ENCODE data around the gene SLC25A19.
"Not testable (repeated sequence)": the region's sequence is repeated elsewhere in the genome, so short reads cannot be mapped to it uniquely, and the experiment has no call there.

The SLC25A19 gene

GRCh38 chr17:75301502-75302206 lies 12.4 kb upstream of the SLC25A19 start:
- Histone ChIP-seq H3K4me1 (ENCODE audit: control insufficient read depth, insufficient read depth, low read length, poor library complexity, severe bottlenecking) (no peaks in the 10 kb centered on the region), H3K27ac (ENCODE audit: low read depth, low read length, severe bottlenecking) (no peak overlapping the region), H3K36me3 (ENCODE audit: control insufficient read depth, insufficient read depth, low read length) (no peaks in the 10 kb centered on the region), H3K4me3 (ENCODE audit: extremely low read depth, insufficient read depth, low read length, poor library complexity, severe bottlenecking) (no peak overlapping the region), H3K9me3 (ENCODE audit: control insufficient read depth, low read length) (no peaks in the 10 kb centered on the region)
- 90 to 97% methylated on average over 11 to 16 of the region's 17 CpGs for WGBS, 2 experiments (ENCODE audit: insufficient coverage in 2 of 2)

- no peaks in the 10 kb centered on the region for H3K9me3 ChIP-seq (ENCODE audit: control insufficient read depth, low read length)
- no peaks in the 10 kb centered on the region for H3K4me1 ChIP-seq (ENCODE audit: control insufficient read depth, insufficient read depth, low read length, poor library complexity, severe bottlenecking)
- H3K36me3 ChIP-seq (ENCODE audit: control insufficient read depth, insufficient read depth, low read length): no peaks in the 10 kb centered on the region
- 89 to 96% methylated on average over 3 to 7 of the region's 9 CpGs for WGBS, 2 experiments (ENCODE audit: insufficient coverage in 2 of 2)
- H3K27ac ChIP-seq (ENCODE audit: low read depth, low read length, severe bottlenecking): no peak overlapping the region
- H3K4me3 ChIP-seq (ENCODE audit: extremely low read depth, insufficient read depth, low read length, poor library complexity, severe bottlenecking): no peak overlapping the region
Observed at GRCh38 chr17:75301049-75301448, 11.8 kb upstream of the SLC25A19 start.

DNA sequence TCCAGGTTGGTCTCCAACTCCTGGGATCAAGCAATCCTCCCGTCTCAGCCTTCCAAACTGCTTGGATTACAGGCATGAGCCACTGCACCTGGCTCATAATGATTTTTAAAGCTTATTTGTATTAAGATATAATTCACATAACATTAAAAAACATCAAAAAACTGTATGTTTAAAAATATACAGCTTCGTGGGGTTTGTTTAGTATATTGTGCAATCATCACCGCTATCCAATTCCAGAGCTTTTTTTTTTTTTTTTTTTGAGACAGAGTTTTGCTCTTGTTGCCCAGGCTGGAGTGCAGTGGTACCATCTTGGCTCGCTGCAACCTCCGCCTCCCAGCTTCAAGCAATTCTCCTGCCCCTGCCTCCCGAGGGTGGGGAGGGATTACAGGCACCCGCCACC lies 11.0 kb upstream of the SLC25A19 start:
- H3K4me3 ChIP-seq (ENCODE audit: extremely low read depth, insufficient read depth, low read length, poor library complexity, severe bottlenecking): no peak overlapping the region
- H3K27ac ChIP-seq (ENCODE audit: low read depth, low read length, severe bottlenecking): no peak overlapping the region
- no peaks in the 10 kb centered on the region for H3K36me3 ChIP-seq (ENCODE audit: control insufficient read depth, insufficient read depth, low read length)
- no peaks in the 10 kb centered on the region for H3K9me3 ChIP-seq (ENCODE audit: control insufficient read depth, low read length)
- 95% methylated on average over 4 of the region's 7 CpGs; no CpG with 5 or more reads in 1 of the 2 experiments for WGBS, 2 experiments (ENCODE audit: insufficient coverage in 2 of 2)
- H3K4me1 ChIP-seq (ENCODE audit: control insufficient read depth, insufficient read depth, low read length, poor library complexity, severe bottlenecking): no peaks in the 10 kb centered on the region

- no peaks in the 10 kb centered on the region for H3K36me3 ChIP-seq (ENCODE audit: control insufficient read depth, insufficient read depth, low read length)
- no peaks in the 10 kb centered on the region for H3K4me1 ChIP-seq (ENCODE audit: control insufficient read depth, insufficient read depth, low read length, poor library complexity, severe bottlenecking)
- H3K4me3 ChIP-seq (ENCODE audit: extremely low read depth, insufficient read depth, low read length, poor library complexity, severe bottlenecking): no peak overlapping the region
- 92 to 100% methylated on average over 4 of the region's 8 CpGs for WGBS, 2 experiments (ENCODE audit: insufficient coverage in 2 of 2)
- H3K27ac ChIP-seq (ENCODE audit: low read depth, low read length, severe bottlenecking): no peak overlapping the region
- H3K9me3 ChIP-seq (ENCODE audit: control insufficient read depth, low read length): no peaks in the 10 kb centered on the region
Observed at GRCh38 chr17:75295201-75296158, 6.2 kb upstream of the SLC25A19 start.

DNA sequence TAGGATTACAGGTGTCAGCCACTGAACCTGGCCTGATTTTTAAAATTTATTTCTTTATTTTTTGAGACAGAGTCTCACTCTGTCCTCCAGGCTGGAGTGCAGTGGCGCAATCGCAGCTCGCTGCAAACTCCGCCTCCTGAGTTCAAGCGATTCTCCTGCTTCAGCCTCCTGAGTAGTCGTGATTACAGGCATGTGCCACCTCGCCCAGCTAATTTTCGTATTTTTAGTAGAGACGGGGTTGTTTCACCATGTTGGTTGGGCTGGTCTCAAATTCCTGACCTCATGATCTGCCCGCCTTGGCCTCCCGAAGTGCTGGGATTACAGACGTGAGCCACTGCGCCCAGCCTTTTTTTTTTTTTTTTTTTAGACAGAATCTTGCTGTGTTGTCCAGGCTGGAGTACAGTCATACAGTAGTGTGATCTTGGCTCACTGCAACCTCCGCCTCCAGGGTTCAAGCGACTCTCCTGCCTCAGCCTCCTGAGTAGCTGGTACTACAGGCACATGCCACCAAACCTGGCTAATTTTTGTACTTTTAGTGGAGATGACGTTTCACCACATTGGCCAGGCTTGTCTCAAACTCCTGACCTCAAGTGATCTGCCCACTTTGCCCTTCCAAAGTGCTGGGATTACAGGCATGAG lies 3.7 kb upstream of the SLC25A19 start:
- not testable (repeated sequence) for H3K36me3 ChIP-seq (ENCODE audit: control insufficient read depth, insufficient read depth, low read length); H3K27ac ChIP-seq (ENCODE audit: low read depth, low read length, severe bottlenecking); H3K9me3 ChIP-seq (ENCODE audit: control insufficient read depth, low read length); H3K4me1 ChIP-seq (ENCODE audit: control insufficient read depth, insufficient read depth, low read length, poor library complexity, severe bottlenecking); H3K4me3 ChIP-seq (ENCODE audit: extremely low read depth, insufficient read depth, low read length, poor library complexity, severe bottlenecking)
- 86 to 89% methylated on average over 14 to 16 of the region's 16 CpGs for WGBS, 2 experiments (ENCODE audit: insufficient coverage in 2 of 2)

- 92 to 94% methylated on average over 7 to 9 of the region's 26 CpGs for WGBS, 2 experiments (ENCODE audit: insufficient coverage in 2 of 2)
- Histone ChIP-seq H3K4me3 (ENCODE audit: extremely low read depth, insufficient read depth, low read length, poor library complexity, severe bottlenecking) (peak overlapping the region; percentile 80), H3K27ac (ENCODE audit: low read depth, low read length, severe bottlenecking) (no peak overlapping the region), H3K4me1 (ENCODE audit: control insufficient read depth, insufficient read depth, low read length, poor library complexity, severe bottlenecking) (no peaks in the 10 kb centered on the region), H3K36me3 (ENCODE audit: control insufficient read depth, insufficient read depth, low read length) (peaks cover 7% of the 10 kb centered on the region), H3K9me3 (ENCODE audit: control insufficient read depth, low read length) (no peaks in the 10 kb centered on the region)
Observed at GRCh38 chr17:75289832-75290337, 652 bp upstream of the SLC25A19 start.

- Histone ChIP-seq H3K27ac (ENCODE audit: low read depth, low read length, severe bottlenecking) (no peak overlapping the region), H3K4me3 (ENCODE audit: extremely low read depth, insufficient read depth, low read length, poor library complexity, severe bottlenecking) (peak overlapping the region; percentile 80), H3K36me3 (ENCODE audit: control insufficient read depth, insufficient read depth, low read length) (peaks cover 9% of the 10 kb centered on the region), H3K4me1 (ENCODE audit: control insufficient read depth, insufficient read depth, low read length, poor library complexity, severe bottlenecking) (no peaks in the 10 kb centered on the region), H3K9me3 (ENCODE audit: control insufficient read depth, low read length) (no peaks in the 10 kb centered on the region)
- 0% methylated on average over 11 to 13 of the region's 14 CpGs for WGBS, 2 experiments (ENCODE audit: insufficient coverage in 2 of 2)
Observed at GRCh38 chr17:75288770-75289114, 491 bp downstream of the SLC25A19 start.

DNA sequence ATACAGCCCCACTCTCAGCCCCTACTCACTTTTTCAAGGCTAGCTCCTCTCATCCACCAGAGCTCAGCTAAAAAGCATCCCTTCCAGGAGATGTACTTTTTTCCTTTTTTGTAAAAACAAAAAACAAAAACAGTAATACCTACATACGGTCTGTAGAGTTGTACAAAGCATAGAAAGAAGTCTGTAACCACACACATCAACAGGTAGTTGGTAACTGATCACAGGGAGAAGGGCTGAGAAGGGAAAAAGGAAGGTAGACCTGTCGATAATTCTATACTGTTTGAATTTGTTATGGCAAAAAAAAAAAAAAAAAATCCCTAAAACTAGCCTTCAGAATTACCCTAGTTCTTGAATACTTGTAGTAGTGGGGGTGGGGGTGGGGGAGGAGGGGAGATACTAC lies 874 bp downstream of the SLC25A19 start:
- WGBS, 2 experiments (ENCODE audit: insufficient coverage in 2 of 2): no CpG with 5 or more reads among the region's 2 CpGs
- H3K4me3 ChIP-seq (ENCODE audit: extremely low read depth, insufficient read depth, low read length, poor library complexity, severe bottlenecking): peak overlapping the region; percentile 80
- no peaks in the 10 kb centered on the region for H3K9me3 ChIP-seq (ENCODE audit: control insufficient read depth, low read length)
- no peaks in the 10 kb centered on the region for H3K4me1 ChIP-seq (ENCODE audit: control insufficient read depth, insufficient read depth, low read length, poor library complexity, severe bottlenecking)
- H3K36me3 ChIP-seq (ENCODE audit: control insufficient read depth, insufficient read depth, low read length): peaks cover 9% of the 10 kb centered on the region
- H3K27ac ChIP-seq (ENCODE audit: low read depth, low read length, severe bottlenecking): no peak overlapping the region

GRCh38 chr17:75287221-75287620 lies 2.0 kb downstream of the SLC25A19 start:
- WGBS, 2 experiments (ENCODE audit: insufficient coverage in 2 of 2): 92% methylated on average over 9 of the region's 9 CpGs
- Histone ChIP-seq H3K4me3 (ENCODE audit: extremely low read depth, insufficient read depth, low read length, poor library complexity, severe bottlenecking) (no peak overlapping the region), H3K9me3 (ENCODE audit: control insufficient read depth, low read length) (no peaks in the 10 kb centered on the region), H3K27ac (ENCODE audit: low read depth, low read length, severe bottlenecking) (no peak overlapping the region), H3K36me3 (ENCODE audit: control insufficient read depth, insufficient read depth, low read length) (peaks cover 12% of the 10 kb centered on the region), H3K4me1 (ENCODE audit: control insufficient read depth, insufficient read depth, low read length, poor library complexity, severe bottlenecking) (no peaks in the 10 kb centered on the region)

- Histone ChIP-seq H3K4me1 (ENCODE audit: control insufficient read depth, insufficient read depth, low read length, poor library complexity, severe bottlenecking) (no peaks in the 10 kb centered on the region), H3K4me3 (ENCODE audit: extremely low read depth, insufficient read depth, low read length, poor library complexity, severe bottlenecking) (no peak overlapping the region), H3K9me3 (ENCODE audit: control insufficient read depth, low read length) (no peaks in the 10 kb centered on the region), H3K36me3 (ENCODE audit: control insufficient read depth, insufficient read depth, low read length) (peaks cover 17% of the 10 kb centered on the region), H3K27ac (ENCODE audit: low read depth, low read length, severe bottlenecking) (no peak overlapping the region)
- 96 to 97% methylated on average over 6 of the region's 6 CpGs for WGBS, 2 experiments (ENCODE audit: insufficient coverage in 2 of 2)
Observed at GRCh38 chr17:75285123-75285522, 4.1 kb downstream of the SLC25A19 start.

All from mesodermal cell (in vitro differentiated cells).